ENCODE results near the gene PDLIM5.

DNA sequence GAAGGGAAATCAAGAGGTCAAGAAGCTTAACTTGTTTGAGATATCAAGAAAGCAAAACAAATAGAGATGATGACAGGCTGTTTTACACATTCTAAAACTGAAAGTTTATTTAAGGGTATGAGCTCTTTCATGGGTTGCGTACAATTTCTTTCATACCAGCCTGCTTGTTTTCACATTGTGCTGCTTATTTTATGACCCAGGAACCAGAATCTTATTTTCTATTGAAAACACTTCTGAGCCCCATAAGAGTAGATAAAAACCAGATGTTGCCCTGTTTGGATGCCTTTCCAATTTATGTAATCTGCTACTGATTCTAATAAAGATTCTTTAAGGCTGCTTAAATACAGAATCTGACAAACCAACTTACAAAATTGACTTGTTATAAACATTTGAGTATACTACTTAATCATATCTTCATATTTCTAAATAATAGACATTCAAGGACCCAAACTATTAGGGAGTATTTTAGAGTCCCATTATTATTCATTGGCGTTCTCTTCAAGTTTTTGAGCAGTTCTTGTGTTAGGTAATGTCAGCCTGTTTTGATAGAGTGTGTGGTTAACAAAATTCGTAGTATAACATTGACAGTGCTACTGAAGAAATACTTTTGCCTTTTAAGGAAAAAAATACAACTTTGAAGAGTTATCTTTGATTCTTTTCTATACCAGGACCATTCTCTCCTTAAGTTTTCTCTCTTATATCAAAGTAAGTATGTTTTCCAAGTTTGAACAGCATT lies 74.4 kb downstream of the PDLIM5 start:
- TF ChIP-seq POLR2A (IDR thresholded peaks at IDR 0.05; ENCODE audit: low read depth, low read length) (no peak), POLR2AphosphoS5 (IDR thresholded peaks at IDR 0.05; ENCODE audit: low read depth, low read length) (no peak), TAF1 (IDR thresholded peaks at IDR 0.05; ENCODE audit: borderline replicate concordance, low read depth, low read length) (no peak)

Data from GM12892 (cell line).